Right atrium auricular region (tissue), 2 donors: ENCODE results near the gene GALNT7. TPM values are rescaled to one million over a fixed set of nuclear protein-coding genes. Genes with fewer than 3 reads are reported as not detected.

Experiments used
- DNase-seq: peaks from one replicate; pipeline ENCODE4 v3.0.0-alpha.2; 2019; ENCODE audit warnings: low spot score
- H3K27ac ChIP-seq, 2 donors: fragments of 200-600 bp; sonication (generic); 1 replicate in 1 of 2; 2 replicates in 1 of 2; pipeline ENCODE4 v1.5.1; 2016 to 2019
- H3K27me3 ChIP-seq, 2 donors: fragments of 200-600 bp; sonication (generic); one replicate each; pipeline versions ENCODE4 v1.5.1 to v1.6.0; 2017 to 2019
- H3K36me3 ChIP-seq: fragments of 200-600 bp; sonication (generic); one replicate; pipeline ENCODE4 v1.5.1; 2016
- H3K4me1 ChIP-seq, 2 donors: fragments of 200-600 bp; sonication (generic); one replicate each; pipeline versions ENCODE4 v1.5.1 to v1.6.0; 2017 to 2019
- H3K4me3 ChIP-seq, 2 donors: fragments of 200-600 bp; sonication (generic); 1 replicate in 1 of 2; 2 replicates in 1 of 2; pipeline ENCODE4 v1.5.1; 2017 to 2019; ENCODE audit warnings: mild to moderate bottlenecking in 1 of 2, moderate library complexity in 1 of 2
- H3K9me3 ChIP-seq, 2 donors: fragments of 200-600 bp; sonication (generic); one replicate each; pipeline ENCODE4 v1.5.1; 2019
- total RNA-seq, 2 donors: library from RNA; depleted of rRNA; stranded (reverse); fragments of >200 nt; gene quantifications; one replicate each; pipeline ENCODE4 v1.1.0, GENCODE V29; 2016
- TF ChIP-seq, protein P1 (sequence below), 2 donors: fragments of 200-600 bp; sonication (generic); IDR thresholded peaks; one replicate each; pipeline ENCODE4 v1.5.1; 2019; ENCODE audit warnings: antibody characterized with exemption in 2 of 2

GALNT7 gene
- total RNA-seq, 2 donors from 2014 or later, result 5.4 to 6.5 TPM

DNA sequence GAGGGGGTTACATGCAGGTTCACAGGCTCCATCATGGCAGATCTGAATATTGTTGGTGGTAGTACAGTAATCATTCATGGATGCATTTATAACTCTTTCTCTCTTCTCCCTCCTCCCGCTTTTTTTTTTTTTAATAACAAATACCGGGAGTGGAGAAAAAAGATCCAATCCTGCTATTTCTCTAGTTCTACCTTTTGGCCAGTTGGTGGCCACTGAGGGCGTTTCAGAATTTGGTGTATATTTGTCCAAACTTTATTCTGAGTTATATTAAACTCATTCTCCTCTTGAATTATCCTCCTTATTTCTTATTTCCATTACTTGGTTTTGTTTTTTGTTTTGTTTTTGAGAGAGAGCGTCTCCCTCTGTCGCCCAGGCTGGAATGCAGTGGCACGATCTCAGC is 90.7 kb downstream of the GALNT7 start:
- Histone ChIP-seq H3K4me1 (peaks cover 0 to 2% of the 10 kb centered on the region in 2 donors), H3K27me3 (no peaks in the 10 kb centered on the region), H3K9me3 (no peaks in the 10 kb centered on the region), H3K27ac (no peak overlapping the region), H3K4me3 (no peak overlapping the region), H3K36me3 (no peaks in the 10 kb centered on the region)
- TF ChIP-seq, protein P1, sequence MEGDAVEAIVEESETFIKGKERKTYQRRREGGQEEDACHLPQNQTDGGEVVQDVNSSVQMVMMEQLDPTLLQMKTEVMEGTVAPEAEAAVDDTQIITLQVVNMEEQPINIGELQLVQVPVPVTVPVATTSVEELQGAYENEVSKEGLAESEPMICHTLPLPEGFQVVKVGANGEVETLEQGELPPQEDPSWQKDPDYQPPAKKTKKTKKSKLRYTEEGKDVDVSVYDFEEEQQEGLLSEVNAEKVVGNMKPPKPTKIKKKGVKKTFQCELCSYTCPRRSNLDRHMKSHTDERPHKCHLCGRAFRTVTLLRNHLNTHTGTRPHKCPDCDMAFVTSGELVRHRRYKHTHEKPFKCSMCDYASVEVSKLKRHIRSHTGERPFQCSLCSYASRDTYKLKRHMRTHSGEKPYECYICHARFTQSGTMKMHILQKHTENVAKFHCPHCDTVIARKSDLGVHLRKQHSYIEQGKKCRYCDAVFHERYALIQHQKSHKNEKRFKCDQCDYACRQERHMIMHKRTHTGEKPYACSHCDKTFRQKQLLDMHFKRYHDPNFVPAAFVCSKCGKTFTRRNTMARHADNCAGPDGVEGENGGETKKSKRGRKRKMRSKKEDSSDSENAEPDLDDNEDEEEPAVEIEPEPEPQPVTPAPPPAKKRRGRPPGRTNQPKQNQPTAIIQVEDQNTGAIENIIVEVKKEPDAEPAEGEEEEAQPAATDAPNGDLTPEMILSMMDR (IDR thresholded peaks at IDR 0.05), result no peak
- no peak for DNase-seq

DNA sequence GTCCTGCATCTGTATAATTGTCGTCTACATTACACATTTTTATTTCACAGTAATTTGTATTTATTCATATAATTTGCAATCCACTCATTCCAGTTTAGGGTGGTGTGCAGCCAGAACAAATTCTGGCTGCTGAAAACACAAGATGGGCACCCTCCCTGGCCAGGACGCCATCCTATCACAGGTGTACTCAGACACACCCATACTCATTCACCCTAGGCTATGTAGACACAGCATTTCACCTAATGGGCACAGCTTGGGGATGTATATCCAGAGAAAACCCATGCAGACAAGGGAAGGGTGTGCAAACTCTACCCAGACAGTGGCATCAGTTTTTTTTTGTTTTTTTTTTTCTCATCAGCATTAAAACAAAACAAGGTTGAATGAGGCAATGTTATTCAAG is 92.4 kb downstream of the GALNT7 start:
- peaks cover 0 to 11% of the 10 kb centered on the region in 2 donors for H3K4me1 ChIP-seq
- TF ChIP-seq, protein P1 (IDR thresholded peaks at IDR 0.05), result no peak
- no peaks in the 10 kb centered on the region for H3K9me3 ChIP-seq
- no peaks in the 10 kb centered on the region for H3K36me3 ChIP-seq
- no peak overlapping the region for H3K27ac ChIP-seq
- no peak for DNase-seq
- H3K27me3 ChIP-seq, result no peaks in the 10 kb centered on the region
- no peak overlapping the region for H3K4me3 ChIP-seq

DNA sequence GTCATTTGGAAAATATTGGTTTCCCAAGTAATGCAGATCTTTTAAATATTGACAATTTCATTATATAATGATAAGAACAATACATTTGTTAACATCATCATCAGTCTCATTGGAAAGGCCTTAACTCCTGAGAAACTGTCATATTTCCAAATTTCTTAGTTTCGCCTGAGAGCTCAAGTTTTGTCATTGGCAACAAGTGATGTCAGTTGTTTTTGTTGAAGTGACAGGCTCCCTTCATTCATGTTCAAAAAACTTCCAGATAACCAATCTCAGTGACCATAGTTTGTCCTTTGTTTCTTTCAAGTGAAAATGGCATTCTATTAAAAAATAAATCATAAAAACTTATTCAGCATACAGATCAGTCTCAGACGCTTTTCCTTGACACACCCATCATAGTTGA is 93.8 kb downstream of the GALNT7 start:
- Histone ChIP-seq H3K27me3 (no peaks in the 10 kb centered on the region), H3K4me3 (no peak overlapping the region), H3K9me3 (no peaks in the 10 kb centered on the region), H3K27ac (no peak overlapping the region), H3K36me3 (no peaks in the 10 kb centered on the region), H3K4me1 (peaks cover 0 to 11% of the 10 kb centered on the region in 2 donors)
- DNase-seq, result no peak
- TF ChIP-seq, protein P1 (IDR thresholded peaks at IDR 0.05), result no peak

DNA sequence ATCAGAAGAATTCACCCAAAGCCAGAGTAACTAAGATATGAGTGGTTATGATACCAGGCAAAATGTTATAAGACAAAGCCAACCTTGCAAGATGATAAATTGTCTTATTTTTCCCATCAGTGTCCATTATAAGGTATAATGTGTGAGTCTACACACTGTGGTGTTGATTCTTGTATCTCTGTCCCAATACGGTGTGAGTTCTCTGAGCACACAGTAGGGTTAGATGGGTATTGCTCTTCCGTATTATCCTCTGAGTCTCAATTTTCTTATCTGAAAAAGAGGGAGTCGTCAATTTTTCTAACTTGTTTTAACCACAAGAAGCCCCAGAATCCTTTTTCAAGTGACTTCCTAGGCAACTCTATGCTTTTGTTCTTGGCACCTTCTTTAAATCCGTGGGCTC is 95.6 kb downstream of the GALNT7 start:
- H3K27ac ChIP-seq, result peak overlapping the region in 1 of 2 donors; percentile 24
- DNase-seq, result no peak
- no peak overlapping the region for H3K4me3 ChIP-seq
- H3K4me1 ChIP-seq, result peaks cover 0 to 11% of the 10 kb centered on the region in 2 donors
- no peaks in the 10 kb centered on the region for H3K27me3 ChIP-seq
- TF ChIP-seq, protein P1 (IDR thresholded peaks at IDR 0.05), result no peak
- H3K36me3 ChIP-seq, result no peaks in the 10 kb centered on the region
- H3K9me3 ChIP-seq, result no peaks in the 10 kb centered on the region

DNA sequence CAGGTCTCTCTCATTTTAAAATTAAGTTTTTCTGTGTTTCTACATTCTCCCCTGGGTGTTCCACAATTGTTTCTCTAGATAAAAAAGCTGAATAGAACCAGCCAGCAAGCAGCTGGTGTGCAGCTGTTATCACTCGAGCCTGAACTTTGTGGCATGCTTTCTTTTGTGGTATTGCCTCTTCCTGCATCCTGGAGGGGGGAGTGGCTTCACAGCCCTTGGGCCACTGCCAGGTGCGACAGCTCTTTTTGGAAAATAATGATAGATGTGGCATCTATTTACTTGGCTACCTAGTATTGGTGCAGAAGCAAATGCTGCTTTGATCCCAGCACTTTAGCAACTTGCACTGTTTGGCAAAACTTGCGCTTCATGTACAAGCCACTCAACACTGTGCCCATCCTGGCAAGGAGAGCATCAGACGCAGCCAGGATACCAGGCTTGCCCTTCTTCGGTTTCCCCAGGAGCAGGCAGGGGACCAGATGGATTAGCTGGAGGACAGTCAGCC is 96.1 kb downstream of the GALNT7 start:
- Histone ChIP-seq H3K36me3 (no peaks in the 10 kb centered on the region), H3K4me1 (peaks cover 0 to 11% of the 10 kb centered on the region in 2 donors), H3K27ac (peak overlapping the region in 1 of 2 donors; percentile 41), H3K27me3 (no peaks in the 10 kb centered on the region), H3K9me3 (no peaks in the 10 kb centered on the region), H3K4me3 (no peak overlapping the region)
- TF ChIP-seq, protein P1 (IDR thresholded peaks at IDR 0.05), result no peak
- no peak for DNase-seq

DNA sequence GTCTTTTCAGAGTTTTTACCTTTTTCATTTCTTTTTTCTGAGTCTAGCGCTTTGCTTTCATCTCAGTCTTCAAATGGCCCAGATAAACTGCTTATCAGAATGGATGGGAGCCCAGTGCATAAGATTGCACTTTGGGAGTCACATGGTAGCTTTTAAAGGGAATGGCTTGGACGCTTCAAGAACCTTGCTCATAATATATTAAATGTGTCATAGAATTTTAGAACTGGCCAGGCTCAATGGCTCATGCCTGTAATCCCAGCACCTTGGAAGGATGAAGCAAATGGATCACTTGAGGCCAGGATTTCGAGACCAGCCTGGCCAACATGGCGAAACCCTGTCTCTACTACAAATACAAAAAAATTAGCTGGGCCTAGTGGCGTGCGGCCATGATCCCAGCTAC is 97.1 kb downstream of the GALNT7 start:
- no peak for DNase-seq
- Histone ChIP-seq H3K27ac (no peak overlapping the region), H3K4me1 (peaks cover 0 to 20% of the 10 kb centered on the region in 2 donors), H3K4me3 (no peak overlapping the region), H3K36me3 (no peaks in the 10 kb centered on the region), H3K9me3 (no peaks in the 10 kb centered on the region), H3K27me3 (no peaks in the 10 kb centered on the region)
- TF ChIP-seq, protein P1 (IDR thresholded peaks at IDR 0.05), result no peak
